ENCODE data around the gene SLC44A3. TPM values are rescaled to one million over a fixed set of nuclear protein-coding genes. Genes with fewer than 3 reads are reported as not detected.

Gene SLC44A3
- total and polyA plus RNA-seq, 2 of the 13 experiments (the other 11 are each of a cell fraction or from before 2014, with no cell fraction given), result 6.8 to 14.1 TPM

GRCh38 chr1:94929351-94930217, 109.4 kb downstream of the SLC44A3 start (continued):
- TF ChIP-seq ZNF577 (CRISPR knock-in tag; IDR thresholded peaks at IDR 0.05; ENCODE audit: borderline replicate concordance, low read depth), result no peak
- no peak for TF ChIP-seq E2F5 (CRISPR knock-in tag; conservative IDR thresholded peaks at IDR 0.05)
- 0 out of 2 replicates have a peak, but pooled peaks have one; percentile 61 for TF ChIP-seq ZNF547 (CRISPR knock-in tag; IDR thresholded peaks at IDR 0.05)
- TF ChIP-seq ZNF687 (CRISPR knock-in tag; IDR thresholded peaks at IDR 0.05), result peak; percentile 54; the same call in 1 of the 2 replicates
- peak; percentile 78 for TF ChIP-seq ZBTB33 (CRISPR knock-in tag; IDR thresholded peaks at IDR 0.05)
- no peak for TF ChIP-seq GATA4 (IDR thresholded peaks at IDR 0.05; ENCODE audit: borderline replicate concordance, low read depth)
- no peak for TF ChIP-seq ZNF160 (CRISPR knock-in tag; IDR thresholded peaks at IDR 0.05)

All from HepG2 (cell line).